ENCODE results near the gene ANKRD44. TPM values are rescaled to one million over a fixed set of nuclear protein-coding genes. Genes with fewer than 3 reads are reported as not detected.
A peak's percentile ranks its signal among the peaks of the same experiment; 100 is the strongest.
"Not testable (repeated sequence)": the region's sequence is repeated elsewhere in the genome, so short reads cannot be mapped to it uniquely, and the experiment has no call there.

Gene ANKRD44
- total RNA-seq, 1 donor from 2014 or later, result 5.6 TPM

GRCh38 chr2:197315371-197315770 is 4.8 kb upstream of the ANKRD44 start:
- DNase-seq, result no peak

GRCh38 chr2:197312186-197312585 is 1.6 kb upstream of the ANKRD44 start:
- DNase-seq, result no peak

GRCh38 chr2:197311421-197312033 is 947 bp upstream of the ANKRD44 start:
- no peak for DNase-seq

DNA sequence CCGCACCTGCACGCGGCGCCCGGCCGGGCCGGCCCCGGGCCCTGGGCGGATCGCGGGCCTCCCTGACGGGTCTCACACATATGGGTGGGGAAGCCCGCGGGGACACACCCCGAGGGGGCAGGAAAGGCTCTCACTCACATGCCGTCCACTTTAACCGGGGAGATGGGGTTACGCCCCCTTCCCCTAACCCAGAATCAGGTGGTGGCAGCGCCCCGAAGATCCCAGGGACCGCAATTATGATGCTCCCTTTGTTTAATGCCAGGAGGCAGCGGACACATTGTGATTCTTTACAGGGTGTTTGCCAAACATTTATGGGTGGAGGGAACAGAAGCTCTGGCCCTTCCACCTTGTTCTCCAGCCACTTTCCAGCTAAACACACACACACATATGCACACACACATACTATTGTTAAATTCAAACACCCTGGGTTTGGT is 424 bp upstream of the ANKRD44 start:
- no peak for DNase-seq

- DNase-seq, result peak; percentile 30
These were observed 819 bp downstream of the ANKRD44 start for GRCh38 chr2:197309691-197310231.

- DNase-seq, result no peak
These were observed 1.4 kb downstream of the ANKRD44 start for GRCh38 chr2:197308996-197309690.

DNA sequence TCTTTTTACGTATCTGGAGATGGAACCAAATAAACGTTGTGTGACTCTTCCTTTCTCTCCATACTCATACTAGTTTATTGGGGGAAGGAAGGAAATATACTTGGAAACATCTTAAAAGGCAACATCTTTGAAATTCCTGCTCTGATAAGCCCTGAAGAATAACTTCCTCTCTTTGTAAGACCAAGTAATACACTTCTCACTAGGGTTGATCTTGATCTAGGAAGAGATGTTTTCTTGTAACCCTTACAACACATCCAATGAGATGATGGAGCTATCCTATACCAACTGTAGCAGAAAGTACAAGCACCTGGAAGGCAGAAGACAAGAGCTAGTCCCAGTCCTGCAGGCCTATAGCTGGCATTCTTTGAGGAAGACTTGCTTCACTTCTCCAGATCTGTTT is 2.0 kb downstream of the ANKRD44 start:
- no peak for DNase-seq

DNA sequence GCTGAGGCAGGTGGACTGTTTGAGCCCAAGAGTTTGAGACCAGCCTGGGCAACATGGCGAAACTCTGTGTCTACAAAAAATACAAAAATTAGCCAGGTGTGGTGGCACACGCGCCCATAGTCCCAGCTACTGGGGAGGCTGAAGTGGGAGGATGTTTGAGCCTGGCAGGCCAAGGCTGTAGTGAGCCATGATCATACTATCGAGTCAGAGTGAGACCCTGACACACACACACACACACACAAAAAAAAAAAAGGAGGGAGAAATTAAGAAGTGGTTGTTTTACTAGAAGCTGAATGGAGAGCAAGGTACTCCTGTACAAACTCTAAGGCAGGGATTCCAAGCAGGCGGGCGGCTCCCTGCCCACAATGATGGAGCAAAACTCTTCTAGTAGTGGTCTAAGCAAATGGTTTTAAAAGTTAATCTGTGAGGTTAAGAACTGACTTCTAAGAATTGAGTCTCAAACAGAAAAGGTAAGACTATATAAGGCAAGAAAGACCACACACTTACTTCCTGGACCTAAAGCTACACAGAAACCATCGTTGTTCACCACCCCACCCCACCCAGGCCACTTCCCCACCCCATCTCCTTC is 2.6 kb downstream of the ANKRD44 start:
- no peak for DNase-seq

DNA sequence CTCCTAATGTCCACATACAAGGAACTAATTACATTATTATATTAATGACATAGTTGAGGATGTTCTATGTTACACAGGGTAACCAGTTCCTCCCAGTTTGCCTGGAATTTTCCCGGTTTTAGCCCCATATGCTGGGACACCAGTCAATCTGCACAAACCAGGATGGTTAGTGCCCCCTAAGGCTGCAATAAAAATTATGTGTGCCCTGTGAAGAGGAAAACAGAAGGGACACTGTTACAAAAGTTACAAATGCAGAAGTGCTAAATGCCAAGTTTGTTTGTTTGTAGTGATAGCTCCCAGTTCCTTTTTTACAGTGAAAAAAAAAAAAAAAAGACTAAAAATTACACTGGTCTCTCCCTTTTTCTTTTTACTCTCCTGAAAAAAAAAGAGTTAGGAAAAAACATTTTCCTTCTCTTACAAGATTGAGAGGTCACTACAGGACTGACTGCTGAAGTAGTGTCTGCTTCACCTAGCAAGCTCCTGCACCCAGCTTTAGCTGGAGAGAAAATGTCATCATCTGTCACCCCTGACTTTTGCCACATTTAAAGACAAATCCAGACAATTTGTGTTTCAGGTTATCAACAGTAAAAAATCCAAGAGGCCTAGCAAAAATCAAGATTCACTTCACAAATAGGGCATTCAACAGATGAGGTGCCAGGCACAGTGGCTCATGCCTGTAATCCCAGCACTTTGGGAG is 3.2 kb downstream of the ANKRD44 start:
- no peak for DNase-seq

- DNase-seq, result no peak
These were observed 3.9 kb downstream of the ANKRD44 start for GRCh38 chr2:197306696-197307040.

DNA sequence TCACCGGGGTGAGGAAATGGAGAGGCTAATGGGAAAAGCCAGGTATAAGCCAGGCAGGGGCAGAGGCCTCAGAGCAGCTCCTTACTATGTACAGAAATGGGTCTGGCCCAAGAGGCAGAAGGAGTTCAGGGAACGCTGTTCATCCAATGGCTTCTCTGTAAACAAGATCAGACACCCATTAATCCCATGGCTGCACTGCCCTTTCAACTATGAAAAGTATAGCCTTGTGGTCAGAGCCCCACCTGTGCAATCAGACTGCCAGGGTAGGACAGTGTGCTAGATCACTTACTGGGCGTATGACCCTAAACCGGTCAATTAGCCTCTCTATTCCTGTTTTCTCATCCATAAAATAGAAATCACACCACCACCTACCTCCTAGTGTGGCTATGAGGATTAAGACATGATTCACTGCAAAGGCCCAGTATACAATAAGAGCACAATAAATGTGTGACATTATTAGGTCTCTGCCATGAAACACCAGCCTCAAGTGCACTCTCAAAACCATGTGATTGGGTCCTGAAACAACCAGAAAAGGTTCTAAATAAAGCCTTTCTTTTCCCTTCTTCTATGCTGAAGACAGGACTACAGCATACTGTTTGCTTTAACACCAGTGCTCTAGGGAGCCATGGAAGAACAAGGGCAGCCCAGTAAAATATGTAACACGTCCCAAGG is 4.4 kb downstream of the ANKRD44 start:
- DNase-seq, result no peak

- DNase-seq, result no peak
These were observed 6.0 kb downstream of the ANKRD44 start for GRCh38 chr2:197304556-197305011.

GRCh38 chr2:197300139-197300538 is 10.4 kb downstream of the ANKRD44 start:
- no peak for DNase-seq

DNA sequence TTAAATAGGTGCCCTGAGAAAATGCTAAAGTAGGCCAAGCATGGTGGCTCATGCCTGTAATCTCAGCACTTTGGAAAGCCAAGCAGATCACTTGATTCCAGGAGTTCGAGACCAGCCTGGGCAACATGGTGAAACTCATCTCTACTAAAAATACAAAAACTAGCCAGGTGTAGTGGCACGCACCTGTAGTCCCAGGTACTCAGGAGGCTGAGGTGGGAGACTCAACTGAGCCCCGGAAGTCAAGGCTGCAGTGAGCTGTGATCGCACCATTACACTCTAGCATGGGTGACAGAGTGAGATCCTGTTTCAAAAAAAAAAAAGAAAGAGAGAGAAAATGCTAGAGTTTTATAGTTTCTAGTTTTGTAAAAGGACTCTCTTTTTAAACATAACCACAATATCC is 12.0 kb downstream of the ANKRD44 start:
- DNase-seq, result no peak

DNA sequence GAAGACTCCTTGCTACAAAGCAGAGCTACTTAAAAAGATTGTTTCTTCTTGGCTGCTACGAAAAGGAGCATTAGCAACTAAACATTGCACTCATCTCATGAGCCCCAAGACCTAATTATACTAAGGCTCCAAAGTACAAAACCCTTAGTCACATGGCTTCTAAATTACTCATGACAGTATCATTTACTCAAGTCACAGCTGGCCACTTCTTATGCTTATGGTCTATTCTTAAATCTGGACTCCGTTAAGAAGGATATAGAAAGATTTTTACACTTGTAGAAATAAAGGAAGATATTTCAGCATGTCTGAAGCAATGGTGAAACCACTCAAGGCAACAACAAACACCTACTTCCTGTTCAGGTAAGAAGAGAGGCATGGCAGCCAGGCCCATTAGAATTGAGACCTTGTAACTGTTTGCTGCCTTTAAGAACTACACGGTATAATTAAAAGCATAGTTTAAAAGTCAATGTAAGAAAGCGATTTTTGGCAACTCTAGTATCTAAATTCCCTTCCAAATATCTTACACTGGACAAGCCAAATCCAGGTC is 12.7 kb downstream of the ANKRD44 start:
- no peak for DNase-seq

- no peak for DNase-seq
These were observed 13.3 kb downstream of the ANKRD44 start for GRCh38 chr2:197297266-197297665.

DNA sequence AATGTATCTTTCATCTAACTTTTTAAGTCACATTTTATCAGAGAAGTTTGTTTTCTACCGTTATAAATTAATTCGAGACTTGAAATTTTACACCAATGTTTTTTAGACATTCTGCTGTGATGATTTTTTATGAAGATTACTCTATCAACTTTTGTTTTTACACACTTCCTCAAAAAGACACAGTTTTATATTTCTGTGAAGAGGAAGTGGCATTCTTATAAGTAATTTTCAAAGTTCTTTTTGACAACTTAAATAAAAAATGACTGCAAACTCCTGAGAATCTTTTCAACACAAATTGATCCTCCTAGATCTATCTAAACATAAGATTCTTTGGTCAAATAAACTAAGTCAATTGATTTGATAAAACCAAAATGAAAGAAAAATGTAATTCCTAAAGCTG is 13.7 kb downstream of the ANKRD44 start:
- no peak for DNase-seq

- DNase-seq, result no peak
These were observed 16.3 kb downstream of the ANKRD44 start for GRCh38 chr2:197294260-197294659.

GRCh38 chr2:197293252-197294007 is 17.1 kb downstream of the ANKRD44 start:
- DNase-seq, result no peak

DNA sequence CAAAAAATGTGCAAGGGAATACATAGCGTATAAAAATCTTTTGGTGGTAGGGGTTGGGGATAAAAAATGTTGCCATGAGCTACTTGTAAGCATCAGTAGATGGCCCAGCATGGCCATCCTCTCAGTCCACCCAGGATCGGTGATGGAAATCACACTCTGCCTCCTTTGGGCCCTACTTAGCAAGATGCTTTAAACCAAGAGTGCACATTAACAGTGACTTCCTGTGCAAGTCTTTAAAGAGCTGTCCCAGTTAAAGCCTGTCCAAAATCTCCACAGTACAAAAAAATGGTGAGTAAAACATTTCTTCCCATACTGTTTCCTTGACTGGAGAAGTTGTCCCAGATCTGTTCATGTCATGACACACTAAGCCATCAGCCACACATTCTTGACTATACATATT is 18.0 kb downstream of the ANKRD44 start:
- DNase-seq, result no peak

- DNase-seq, result not testable (repeated sequence)
These were observed 23.0 kb downstream of the ANKRD44 start for GRCh38 chr2:197287596-197287932.
